ENCODE data around the gene MXRA7. TPM values are rescaled to one million over a fixed set of nuclear protein-coding genes. Genes with fewer than 3 reads are reported as not detected.
"Not testable (repeated sequence)": the region's sequence is repeated elsewhere in the genome, so short reads cannot be mapped to it uniquely, and the experiment has no call there.

Gene MXRA7
- polyA plus RNA-seq, 1 experiment: 300 TPM

- Histone ChIP-seq H3K4me3 (ENCODE audit: low read depth, low read length) (no peak overlapping the region), H3K36me3 (ENCODE audit: control insufficient read depth, insufficient read depth, low read length) (peaks cover 4% of the 10 kb centered on the region), H3K27me3 (ENCODE audit: control insufficient read depth, insufficient read depth, low read length) (no peaks in the 10 kb centered on the region)
- ChIA-PET CTCF (no interaction called here), POLR2A (no interaction called here)
- no peak for DNase-seq (ENCODE audit: low read depth)
- TF ChIP-seq CTCF (IDR thresholded peaks at IDR 0.05; ENCODE audit: insufficient read depth, low read depth, low read length): no peak
Observed at GRCh38 chr17:76744747-76745146, 34.0 kb upstream of the MXRA7 start.

- H3K36me3 ChIP-seq (ENCODE audit: control insufficient read depth, insufficient read depth, low read length): peaks cover 4% of the 10 kb centered on the region
- ChIA-PET POLR2A (no interaction called here), CTCF (interaction anchor here (1.1 kb wide), 1 partner anchor 313 kb away, joined by 5 read pairs; no protein-coding TSS in a partner anchor)
- DNase-seq (ENCODE audit: low read depth): no peak
- H3K4me3 ChIP-seq (ENCODE audit: low read depth, low read length): no peak overlapping the region
- H3K27me3 ChIP-seq (ENCODE audit: control insufficient read depth, insufficient read depth, low read length): no peaks in the 10 kb centered on the region
- no peak for TF ChIP-seq CTCF (IDR thresholded peaks at IDR 0.05; ENCODE audit: insufficient read depth, low read depth, low read length)
Observed at GRCh38 chr17:76742958-76743357, 32.2 kb upstream of the MXRA7 start.

GRCh38 chr17:76740329-76741118, 29.8 kb upstream of the MXRA7 start:
- Histone ChIP-seq H3K36me3 (ENCODE audit: control insufficient read depth, insufficient read depth, low read length) (peaks cover 4% of the 10 kb centered on the region), H3K4me3 (ENCODE audit: low read depth, low read length) (no peak overlapping the region), H3K27me3 (ENCODE audit: control insufficient read depth, insufficient read depth, low read length) (no peaks in the 10 kb centered on the region)
- no peak for TF ChIP-seq CTCF (IDR thresholded peaks at IDR 0.05; ENCODE audit: insufficient read depth, low read depth, low read length)
- POLR2A ChIA-PET: no interaction called here
- no peak for DNase-seq (ENCODE audit: low read depth)
- CTCF ChIA-PET: interaction anchor here (0.6 kb wide), 1 partner anchor 76 kb away, joined by 3 read pairs; no protein-coding TSS in a partner anchor

GRCh38 chr17:76739568-76740115, 28.9 kb upstream of the MXRA7 start:
- H3K27me3 ChIP-seq (ENCODE audit: control insufficient read depth, insufficient read depth, low read length); H3K36me3 ChIP-seq (ENCODE audit: control insufficient read depth, insufficient read depth, low read length); H3K4me3 ChIP-seq (ENCODE audit: low read depth, low read length); DNase-seq (ENCODE audit: low read depth); POLR2A ChIA-PET: not testable (repeated sequence)
- CTCF ChIA-PET: interaction anchor here (0.6 to 1.4 kb wide), 3 partner anchors 12 to 76 kb away, joined by 3 read pairs; no protein-coding TSS in a partner anchor

GRCh38 chr17:76738468-76738850, 27.7 kb upstream of the MXRA7 start:
- TF ChIP-seq CTCF (IDR thresholded peaks at IDR 0.05; ENCODE audit: insufficient read depth, low read depth, low read length): no peak
- H3K36me3 ChIP-seq (ENCODE audit: control insufficient read depth, insufficient read depth, low read length): peaks cover 5% of the 10 kb centered on the region
- H3K27me3 ChIP-seq (ENCODE audit: control insufficient read depth, insufficient read depth, low read length): no peaks in the 10 kb centered on the region
- H3K4me3 ChIP-seq (ENCODE audit: low read depth, low read length): peak overlapping the region; percentile 83
- CTCF ChIA-PET: interaction anchor here (0.8 to 1.4 kb wide), 4 partner anchors 15 to 213 kb away, joined by 3 to 6 read pairs (median 3); partner anchors contain the start of gene MGAT5B
- no peak for DNase-seq (ENCODE audit: low read depth)
- POLR2A ChIA-PET: no interaction called here

Data from BJ (cell line).